Gastrocnemius medialis (tissue), 4 donors: Measurements from ENCODE around the gene RHEX. TPM values are rescaled to one million over a fixed set of nuclear protein-coding genes. Genes with fewer than 3 reads are reported as not detected.

Experiments used
- ATAC-seq, 2 donors: fragments of 150-250 bp; one replicate each; pipeline ENCODE4 v1.9.1; 2016
- DNase-seq, 2 donors: peaks; one replicate each; pipeline ENCODE4 v3.0.0-alpha.2; 2019
- H3K27ac ChIP-seq, 4 donors: fragments of 200-600 bp; sonication (generic); 1 replicate in 1 of 4; 2 replicates in 3 of 4; pipeline ENCODE4 v1.5.1; 2016 to 2018; ENCODE audit warnings: mild to moderate bottlenecking in 2 of 4, moderate library complexity in 1 of 4
- H3K27me3 ChIP-seq, 3 donors: fragments of 200-600 bp; sonication (generic) in 2 of 3; 1 replicate in 1 of 3; 2 replicates in 2 of 3; pipeline versions ENCODE4 v1.5.1 to v1.6.0; 2016 to 2019; ENCODE audit warnings: mild to moderate bottlenecking in 1 of 3, moderate library complexity in 1 of 3
- H3K36me3 ChIP-seq, 2 donors: fragments of 200-600 bp; sonication (generic) in 1 of 2; one replicate each; pipeline ENCODE4 v1.5.1; 2017 to 2018
- H3K4me1 ChIP-seq, 2 donors: fragments of 200-600 bp; sonication (generic) in 1 of 2; one replicate each; pipeline ENCODE4 v1.5.1; 2016 to 2017; ENCODE audit warnings: mild to moderate bottlenecking in 2 of 2
- H3K4me3 ChIP-seq, 4 donors: fragments of 200-600 bp; sonication (generic) in 3 of 4; 1 replicate in 1 of 4; 2 replicates in 3 of 4; pipeline ENCODE4 v1.5.1; 2016 to 2019; ENCODE audit warnings: mild to moderate bottlenecking in 2 of 4
- H3K9me3 ChIP-seq, 3 donors: fragments of 200-600 bp; sonication (generic) in 2 of 3; 1 replicate in 1 of 3; 2 replicates in 2 of 3; pipeline ENCODE4 v1.5.1; 2016 to 2019
- CTCF ChIP-seq, 5 experiments: fragments of 450-650 bp in 3 of 5; fragments of 200-600 bp in 2 of 5; sonication (generic) in 2 of 5; IDR thresholded peaks in 4 of 5; conservative IDR thresholded peaks in 1 of 5; 1 replicate in 4 of 5; 2 replicates in 1 of 5; pipeline ENCODE4 v1.5.1; 2016 to 2019; ENCODE audit warnings: antibody characterized with exemption in 5 of 5, mild to moderate bottlenecking in 3 of 5, moderate library complexity in 3 of 5
- POLR2A ChIP-seq, 2 donors: fragments of 450-650 bp; IDR thresholded peaks; one replicate each; pipeline ENCODE4 v1.6.1; 2017; ENCODE audit warnings: antibody characterized with exemption in 2 of 2, mild to moderate bottlenecking in 2 of 2, moderate library complexity in 2 of 2
- in situ Hi-C, 4 donors: fragments of 200-750 bp; cut with MboI; loops; one replicate each; pipeline versions ENCODE4 v1.15.0 to v1.8.0; 2017; ENCODE audit warnings: low sequenced_read_pairs in 4 of 4
- intact Hi-C: fragments of 100-400 bp; cut with DNase I; formaldehyde crosslinking; loops from one replicate; pipeline ENCODE4 v1.15.1; 2023; ENCODE audit warnings: low total_unique reads
- total RNA-seq, 4 donors: library from RNA; depleted of rRNA; stranded (reverse); fragments of >200 nt; gene quantifications; one replicate each; pipeline versions ENCODE4 v1.1.0 to v1.2.3, GENCODE V29; 2016

RHEX gene
- total RNA-seq, 4 donors from 2014 or later: not detected

GRCh38 chr1:206039046-206039973, 13.7 kb upstream of the RHEX start:
- TF ChIP-seq POLR2A (IDR thresholded peaks at IDR 0.05) (no peak), CTCF (IDR thresholded peaks at IDR 0.05 in 4 of 5, conservative IDR thresholded peaks at IDR 0.05 in 1 of 5) (no peak)
- no peak overlapping the region for H3K27ac ChIP-seq
- no peak for DNase-seq
- in situ Hi-C loops: no loop called here
- no peak for ATAC-seq
- intact Hi-C loops: no loop called here
- H3K4me1 ChIP-seq: peaks cover 0 to 4% of the 10 kb centered on the region in 2 donors
- peaks cover 0 to 6% (median 3%) of the 10 kb centered on the region in 3 donors for H3K27me3 ChIP-seq
- no peaks in the 10 kb centered on the region for H3K9me3 ChIP-seq
- no peak overlapping the region for H3K4me3 ChIP-seq
- no peaks in the 10 kb centered on the region for H3K36me3 ChIP-seq

- intact Hi-C loops: no loop called here
- H3K9me3 ChIP-seq: no peaks in the 10 kb centered on the region
- H3K36me3 ChIP-seq: no peaks in the 10 kb centered on the region
- ATAC-seq (no peak), DNase-seq (no peak)
- H3K4me1 ChIP-seq: peaks cover 0 to 4% of the 10 kb centered on the region in 2 donors
- H3K27ac ChIP-seq: no peak overlapping the region
- H3K4me3 ChIP-seq: no peak overlapping the region
- TF ChIP-seq CTCF (IDR thresholded peaks at IDR 0.05 in 4 of 5, conservative IDR thresholded peaks at IDR 0.05 in 1 of 5): no peak
- TF ChIP-seq POLR2A (IDR thresholded peaks at IDR 0.05): no peak
- peaks cover 0 to 6% (median 3%) of the 10 kb centered on the region in 3 donors for H3K27me3 ChIP-seq
- in situ Hi-C loops: no loop called here
These were observed 12.6 kb upstream of the RHEX start for GRCh38 chr1:206040328-206040727.

- Histone ChIP-seq H3K9me3 (no peaks in the 10 kb centered on the region), H3K4me3 (no peak overlapping the region), H3K27me3 (peaks cover 0 to 6% (median 3%) of the 10 kb centered on the region in 3 donors), H3K27ac (no peak overlapping the region), H3K36me3 (no peaks in the 10 kb centered on the region), H3K4me1 (peaks cover 0 to 4% of the 10 kb centered on the region in 2 donors)
- intact Hi-C loops (no loop called here), in situ Hi-C loops (no loop called here)
- DNase-seq (no peak), ATAC-seq (no peak)
- TF ChIP-seq POLR2A (IDR thresholded peaks at IDR 0.05) (no peak), CTCF (IDR thresholded peaks at IDR 0.05 in 4 of 5, conservative IDR thresholded peaks at IDR 0.05 in 1 of 5) (no peak)
These were observed 11.3 kb upstream of the RHEX start for GRCh38 chr1:206041640-206042039.

- in situ Hi-C loops: no loop called here
- ATAC-seq (no peak), DNase-seq (no peak)
- no peaks in the 10 kb centered on the region for H3K9me3 ChIP-seq
- H3K27me3 ChIP-seq: peaks cover 0 to 3% (median 0%) of the 10 kb centered on the region in 3 donors
- no peaks in the 10 kb centered on the region for H3K4me1 ChIP-seq
- TF ChIP-seq CTCF (IDR thresholded peaks at IDR 0.05 in 4 of 5, conservative IDR thresholded peaks at IDR 0.05 in 1 of 5) (no peak), POLR2A (IDR thresholded peaks at IDR 0.05) (no peak)
- H3K4me3 ChIP-seq: no peak overlapping the region
- intact Hi-C loops: no loop called here
- H3K27ac ChIP-seq: no peak overlapping the region
- no peaks in the 10 kb centered on the region for H3K36me3 ChIP-seq
These were observed 5.7 kb upstream of the RHEX start for GRCh38 chr1:206047271-206047670.
